ENCODE results near the gene ETV7.

GRCh38 chr6:36361071-36361470, 26.4 kb downstream of the ETV7 start:
- TF ChIP-seq POLR2AphosphoS5 (IDR thresholded peaks at IDR 0.05) (no peak), CTCF (IDR thresholded peaks at IDR 0.05) (no peak), POLR2A (IDR thresholded peaks at IDR 0.05) (no peak)

Data from breast epithelium (tissue), 3 donors.